ENCODE data around the gene FLT3.

The FLT3 gene

DNA sequence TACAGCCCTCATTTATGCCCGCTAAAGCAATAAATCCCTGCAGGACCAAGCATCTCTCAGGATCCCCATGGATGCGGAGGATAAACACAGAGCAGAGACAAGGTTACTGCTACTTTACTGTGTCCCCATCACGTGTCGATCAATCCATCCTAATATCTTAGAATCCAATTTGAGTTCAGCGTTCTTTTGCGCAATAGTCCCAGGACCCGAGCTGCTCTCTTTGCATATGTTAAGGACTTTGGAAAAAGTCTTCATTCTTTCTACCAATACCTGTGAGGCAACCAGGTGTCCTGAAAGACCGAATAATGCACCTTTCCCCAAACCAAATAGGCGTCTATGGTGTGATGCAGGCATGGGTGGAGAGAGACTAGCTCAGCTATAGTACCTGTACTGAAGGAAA lies 73.9 kb downstream of the FLT3 start:
- H3K36me3 ChIP-seq (replicated peaks; ENCODE audit: low read depth, low read length): no peaks in the 10 kb centered on the region
- no peak overlapping the region for H3K4me3 ChIP-seq (ENCODE audit: low read length)
- H3K4me1 ChIP-seq (ENCODE audit: low read length): peaks cover 14% of the 10 kb centered on the region
- no peaks in the 10 kb centered on the region for H4K20me1 ChIP-seq (ENCODE audit: insufficient read depth, low read length)
- TF ChIP-seq, protein P1, sequence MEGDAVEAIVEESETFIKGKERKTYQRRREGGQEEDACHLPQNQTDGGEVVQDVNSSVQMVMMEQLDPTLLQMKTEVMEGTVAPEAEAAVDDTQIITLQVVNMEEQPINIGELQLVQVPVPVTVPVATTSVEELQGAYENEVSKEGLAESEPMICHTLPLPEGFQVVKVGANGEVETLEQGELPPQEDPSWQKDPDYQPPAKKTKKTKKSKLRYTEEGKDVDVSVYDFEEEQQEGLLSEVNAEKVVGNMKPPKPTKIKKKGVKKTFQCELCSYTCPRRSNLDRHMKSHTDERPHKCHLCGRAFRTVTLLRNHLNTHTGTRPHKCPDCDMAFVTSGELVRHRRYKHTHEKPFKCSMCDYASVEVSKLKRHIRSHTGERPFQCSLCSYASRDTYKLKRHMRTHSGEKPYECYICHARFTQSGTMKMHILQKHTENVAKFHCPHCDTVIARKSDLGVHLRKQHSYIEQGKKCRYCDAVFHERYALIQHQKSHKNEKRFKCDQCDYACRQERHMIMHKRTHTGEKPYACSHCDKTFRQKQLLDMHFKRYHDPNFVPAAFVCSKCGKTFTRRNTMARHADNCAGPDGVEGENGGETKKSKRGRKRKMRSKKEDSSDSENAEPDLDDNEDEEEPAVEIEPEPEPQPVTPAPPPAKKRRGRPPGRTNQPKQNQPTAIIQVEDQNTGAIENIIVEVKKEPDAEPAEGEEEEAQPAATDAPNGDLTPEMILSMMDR (IDR thresholded peaks at IDR 0.05; ENCODE audit: low read depth, low read length): no peak
- no peak for TF ChIP-seq EZH2phosphoT487 (IDR thresholded peaks at IDR 0.05; ENCODE audit: low read depth)
- no peak overlapping the region for H2AFZ ChIP-seq (ENCODE audit: low read depth, low read length)
- H3K9ac ChIP-seq (ENCODE audit: low read length): no peak overlapping the region
- no peaks in the 10 kb centered on the region for H3K9me3 ChIP-seq (ENCODE audit: insufficient read depth, low read length)
- H3K79me2 ChIP-seq (ENCODE audit: low read length): no peaks in the 10 kb centered on the region
- no peaks in the 10 kb centered on the region for H3K27me3 ChIP-seq (ENCODE audit: low read depth, low read length)
- H3K4me2 ChIP-seq (ENCODE audit: low read length): no peak overlapping the region
- no peak overlapping the region for H3K27ac ChIP-seq (ENCODE audit: low read length)

DNA sequence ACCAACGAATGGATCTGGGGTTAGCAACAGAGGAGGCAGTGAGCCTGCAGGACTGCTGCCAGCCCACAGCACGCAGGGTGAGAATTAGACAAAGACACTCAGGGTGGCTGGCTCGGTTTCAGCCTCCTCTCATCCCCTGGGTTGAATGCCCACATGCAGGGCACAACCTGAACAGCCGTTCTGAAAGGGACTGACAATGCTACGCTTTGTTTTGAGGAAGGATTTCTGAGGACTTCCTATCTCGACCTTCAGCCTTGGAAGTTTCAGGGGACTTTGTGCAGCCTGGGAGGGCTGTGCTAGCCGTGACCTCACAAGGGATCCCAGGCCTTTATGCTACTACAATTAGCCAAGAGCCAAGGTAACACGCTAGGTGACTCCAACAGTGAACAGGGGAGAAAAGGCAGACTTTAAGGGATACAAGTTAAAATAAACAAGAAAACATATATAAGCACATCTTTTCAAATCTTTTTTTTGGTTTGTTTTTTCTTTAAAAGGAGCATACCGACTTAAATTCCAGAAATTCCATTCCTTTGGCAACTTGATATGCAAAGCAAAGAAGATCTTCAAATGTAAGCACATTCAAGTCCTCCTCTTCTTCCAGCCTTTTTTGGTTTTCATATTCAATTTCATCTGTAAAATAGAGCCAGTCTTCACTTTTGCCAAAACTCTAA lies 77.4 kb downstream of the FLT3 start:
- Histone ChIP-seq H3K27ac (ENCODE audit: low read length) (no peak overlapping the region), H3K9ac (ENCODE audit: low read length) (no peak overlapping the region), H3K4me2 (ENCODE audit: low read length) (no peak overlapping the region), H3K9me3 (ENCODE audit: insufficient read depth, low read length) (no peaks in the 10 kb centered on the region), H3K36me3 (replicated peaks; ENCODE audit: low read depth, low read length) (no peaks in the 10 kb centered on the region), H3K27me3 (ENCODE audit: low read depth, low read length) (no peaks in the 10 kb centered on the region), H4K20me1 (ENCODE audit: insufficient read depth, low read length) (no peaks in the 10 kb centered on the region), H3K79me2 (ENCODE audit: low read length) (no peaks in the 10 kb centered on the region), H3K4me3 (ENCODE audit: low read length) (no peak overlapping the region), H3K4me1 (ENCODE audit: low read length) (peaks cover 8% of the 10 kb centered on the region), H2AFZ (ENCODE audit: low read depth, low read length) (no peak overlapping the region)
- TF ChIP-seq, protein P1 (IDR thresholded peaks at IDR 0.05; ENCODE audit: low read depth, low read length): no peak
- TF ChIP-seq EZH2phosphoT487 (IDR thresholded peaks at IDR 0.05; ENCODE audit: low read depth): no peak

DNA sequence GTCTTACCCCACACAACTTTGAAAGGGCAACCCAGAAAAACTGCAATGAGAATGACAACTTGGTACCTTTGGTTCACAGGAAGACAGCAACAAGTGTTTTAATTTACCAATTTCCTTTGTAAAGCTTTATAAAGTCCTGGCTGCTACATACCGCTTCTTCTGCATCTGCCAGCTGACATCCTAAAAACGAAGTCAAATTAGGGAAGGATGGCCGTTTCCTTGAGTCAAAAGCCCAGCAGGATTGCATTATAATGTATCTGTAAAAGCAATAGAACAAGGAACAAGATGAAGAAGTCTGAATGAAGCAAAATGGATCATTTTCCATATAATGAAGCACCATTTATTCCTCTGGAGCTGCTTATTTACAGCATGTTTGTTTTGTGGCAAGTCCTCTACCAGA lies 86.1 kb downstream of the FLT3 start:
- Histone ChIP-seq H3K9me3 (ENCODE audit: insufficient read depth, low read length) (no peaks in the 10 kb centered on the region), H3K4me3 (ENCODE audit: low read length) (no peak overlapping the region), H3K9ac (ENCODE audit: low read length) (no peak overlapping the region), H3K4me1 (ENCODE audit: low read length) (peaks cover 39% of the 10 kb centered on the region), H4K20me1 (ENCODE audit: insufficient read depth, low read length) (no peaks in the 10 kb centered on the region), H3K4me2 (ENCODE audit: low read length) (no peak overlapping the region), H3K27ac (ENCODE audit: low read length) (no peak overlapping the region), H3K36me3 (replicated peaks; ENCODE audit: low read depth, low read length) (no peaks in the 10 kb centered on the region), H3K27me3 (ENCODE audit: low read depth, low read length) (no peaks in the 10 kb centered on the region), H3K79me2 (ENCODE audit: low read length) (no peaks in the 10 kb centered on the region), H2AFZ (ENCODE audit: low read depth, low read length) (no peak overlapping the region)
- TF ChIP-seq, protein P1 (IDR thresholded peaks at IDR 0.05; ENCODE audit: low read depth, low read length): no peak
- TF ChIP-seq EZH2phosphoT487 (IDR thresholded peaks at IDR 0.05; ENCODE audit: low read depth): no peak

DNA sequence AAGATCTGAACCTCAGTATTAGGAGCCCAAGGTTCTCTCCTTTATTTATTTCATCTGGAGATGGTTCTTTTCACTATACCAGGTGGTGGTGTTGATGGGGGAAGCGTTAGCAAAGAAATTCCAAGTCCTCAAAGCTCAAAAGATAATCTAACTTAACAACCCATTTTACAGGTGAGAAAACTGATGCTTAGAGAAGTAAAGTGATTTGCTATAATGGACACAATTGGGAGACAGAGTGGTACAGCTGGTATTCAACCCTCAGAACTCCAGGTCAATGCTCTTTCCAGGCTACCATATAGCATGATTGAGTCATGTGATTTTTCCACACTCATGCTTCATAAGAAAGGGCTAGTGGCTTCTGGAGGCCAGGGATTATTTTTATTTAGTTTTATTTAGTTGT lies 86.9 kb downstream of the FLT3 start:
- Histone ChIP-seq H2AFZ (ENCODE audit: low read depth, low read length) (no peak overlapping the region), H3K4me1 (ENCODE audit: low read length) (peaks cover 42% of the 10 kb centered on the region)

More for the DNA sequence above, 86.9 kb downstream of the FLT3 start:
- Histone ChIP-seq H4K20me1 (ENCODE audit: insufficient read depth, low read length) (no peaks in the 10 kb centered on the region), H3K9ac (ENCODE audit: low read length) (peak overlapping the region; percentile 34; the same call in 1 of the 2 replicates), H3K4me3 (ENCODE audit: low read length) (peak overlapping the region; percentile 42), H3K79me2 (ENCODE audit: low read length) (no peaks in the 10 kb centered on the region), H3K36me3 (replicated peaks; ENCODE audit: low read depth, low read length) (no peaks in the 10 kb centered on the region), H3K9me3 (ENCODE audit: insufficient read depth, low read length) (no peaks in the 10 kb centered on the region), H3K27me3 (ENCODE audit: low read depth, low read length) (no peaks in the 10 kb centered on the region), H3K4me2 (ENCODE audit: low read length) (peak overlapping the region; percentile 71), H3K27ac (ENCODE audit: low read length) (peak overlapping the region; percentile 70)
- TF ChIP-seq, protein P1 (IDR thresholded peaks at IDR 0.05; ENCODE audit: low read depth, low read length): no peak
- TF ChIP-seq EZH2phosphoT487 (IDR thresholded peaks at IDR 0.05; ENCODE audit: low read depth): no peak

All from OCI-LY3 (cell line).